Stimulated activated CD8-positive, alpha-beta memory T cell treated with anti-CD3 and anti-CD28 coated beads, Interleukin-4, amount 100 ng/mL, for 48 hours (primary cell): Measurements from ENCODE around the gene URB2.
"Not testable (repeated sequence)": the region's sequence is repeated elsewhere in the genome, so short reads cannot be mapped to it uniquely, and the experiment has no call there.

Source experiments
- DNase-seq: peaks from one replicate; pipeline ENCODE4 v3.0.0-alpha.2; 2020

Gene URB2

DNA sequence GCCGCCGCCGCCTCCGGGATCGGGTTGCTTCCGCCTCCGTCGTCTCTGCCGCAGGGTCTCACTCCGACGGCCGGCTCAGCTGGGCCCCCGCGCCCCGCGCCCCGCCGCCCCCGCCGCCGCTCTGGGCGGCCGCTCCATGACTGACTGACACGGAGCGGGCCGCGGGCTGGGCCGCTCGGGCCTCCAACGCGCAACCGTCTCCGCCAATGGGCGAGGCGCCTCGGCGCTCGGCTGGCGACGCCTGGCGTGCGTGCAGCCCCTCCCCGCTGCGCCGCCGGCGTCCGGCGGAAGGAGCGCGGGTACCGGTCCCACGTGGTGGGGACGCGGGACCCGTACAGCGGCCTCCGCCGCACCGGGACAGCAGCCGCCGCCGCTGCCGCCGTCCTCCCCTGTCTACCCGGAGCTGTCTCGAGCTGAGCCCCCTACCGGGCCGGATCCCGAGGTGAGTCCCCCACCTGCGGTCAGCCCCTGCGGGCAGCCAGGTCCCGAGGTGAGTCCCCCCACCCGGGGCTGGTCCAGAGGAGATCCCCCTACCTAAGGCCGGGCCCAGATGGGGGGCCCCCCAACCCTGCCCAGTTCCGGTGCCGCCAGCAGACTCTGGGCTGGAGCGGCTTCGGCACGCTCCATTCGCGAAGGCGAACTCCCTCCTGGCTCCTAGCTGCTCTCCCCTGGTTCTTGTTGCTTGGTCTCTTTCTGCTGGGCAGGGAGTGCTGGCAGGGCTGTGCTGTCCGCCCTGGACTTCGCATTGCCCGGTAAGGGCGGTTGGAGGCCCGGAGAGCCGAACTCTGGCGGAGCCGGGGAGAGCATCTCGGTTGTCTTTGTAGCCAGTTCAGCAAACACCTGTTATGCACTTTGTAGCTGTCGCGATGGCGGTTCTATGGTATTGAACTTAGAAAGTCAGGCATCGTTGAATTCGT is at the start of gene URB2, which contains the start of gene TAF5L:
Gene URB2 (plus strand): TSS at position 333 of the 917 bp plus-strand sequence. CDS start 1,387 bp downstream, outside the sequence.
Gene TAF5L (minus strand): TSS at position 208 of the 917 bp plus-strand sequence. CDS start 11,640 bp downstream, outside the sequence.
- peak; percentile 86 for DNase-seq

DNA sequence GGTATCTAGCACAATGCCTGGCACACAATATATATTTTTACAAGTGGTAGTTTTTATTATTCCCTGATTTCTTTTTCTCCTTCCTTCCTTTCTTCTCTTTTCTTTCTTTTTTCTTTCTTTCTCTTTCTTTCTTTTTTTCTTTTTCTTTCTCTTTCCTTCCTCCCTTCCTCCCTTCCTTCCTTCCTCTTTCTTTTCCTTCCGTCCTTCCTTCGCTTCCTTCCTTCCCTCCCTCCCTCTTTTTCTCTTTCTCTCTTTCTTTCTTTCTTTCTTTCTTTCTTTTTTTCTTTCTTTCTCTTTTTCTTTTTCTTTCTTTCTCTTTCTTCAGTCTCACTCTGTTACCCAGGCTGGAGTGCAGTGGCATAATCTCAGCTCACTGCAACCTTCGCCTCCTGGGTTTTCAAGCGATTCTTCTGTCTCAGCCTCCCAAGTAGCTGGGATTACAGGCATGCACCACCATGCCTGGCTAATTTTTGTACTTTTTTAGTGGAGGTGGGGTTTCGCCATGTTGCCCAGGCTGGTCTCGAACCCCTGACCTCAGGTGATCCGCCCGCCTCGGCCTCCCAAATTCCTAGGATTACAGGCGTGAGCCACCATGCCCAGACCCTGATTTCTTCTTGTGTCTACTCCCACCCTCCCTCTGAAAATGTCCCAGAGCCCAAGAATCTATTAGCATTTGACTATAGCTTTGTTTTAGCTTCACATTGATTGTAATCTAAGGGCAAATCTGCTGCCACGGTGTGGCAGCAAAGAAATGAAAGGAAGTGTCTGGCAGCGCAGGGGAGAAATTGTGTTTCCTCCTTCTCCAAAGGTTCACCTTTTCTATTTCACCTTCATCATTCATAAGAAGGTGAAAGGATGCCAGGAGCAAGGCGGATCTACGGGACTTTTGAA is 47.6 kb upstream of the URB2 start:
- DNase-seq, result no peak

DNA sequence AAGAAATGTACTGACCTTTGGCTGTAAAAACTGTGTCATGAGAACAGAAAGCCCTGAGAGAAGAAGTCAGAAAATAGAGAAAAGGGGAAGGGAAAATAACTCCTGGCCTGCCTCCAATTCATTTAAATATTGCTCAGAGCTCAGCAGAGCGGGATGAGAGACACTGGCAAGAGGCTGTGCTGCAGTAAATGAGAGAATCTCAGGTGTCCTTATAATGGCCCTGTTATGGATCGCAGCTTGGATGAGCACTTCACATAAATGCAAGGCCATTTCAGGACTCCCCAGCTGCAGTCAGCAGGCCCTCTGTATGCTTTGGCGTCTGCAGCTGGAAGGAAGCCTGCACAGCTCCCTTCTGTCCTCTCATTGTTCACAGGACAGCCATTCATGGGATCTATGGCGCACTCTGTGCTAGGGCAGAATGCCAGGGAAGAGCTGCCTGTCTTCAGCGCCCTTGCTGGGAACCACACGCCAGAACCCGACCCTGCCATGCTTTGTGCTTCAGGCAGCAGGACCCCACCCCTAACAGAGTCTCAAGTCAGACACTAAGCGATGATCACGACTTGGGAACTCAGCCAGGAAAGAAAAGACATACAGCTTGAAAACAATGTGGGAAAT is 46.9 kb upstream of the URB2 start:
- no peak for DNase-seq

DNA sequence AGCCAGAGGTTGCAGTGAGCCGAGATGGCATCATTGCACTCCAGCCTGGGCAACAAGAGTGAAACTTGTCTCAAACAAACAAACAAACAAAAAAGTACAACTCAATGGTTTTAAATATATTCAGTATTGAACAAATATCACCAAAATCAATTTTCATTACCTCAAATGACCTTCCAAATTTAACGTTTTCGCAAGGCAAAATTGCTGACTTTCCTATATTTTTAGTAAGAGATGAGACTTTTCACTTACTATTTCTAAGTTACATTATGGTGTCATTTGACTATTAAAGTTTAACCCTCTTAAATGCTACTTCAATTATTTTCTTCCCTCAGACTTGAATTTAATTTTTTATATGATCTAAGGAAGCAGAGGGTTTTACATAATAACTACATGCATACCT is 44.6 kb upstream of the URB2 start:
- DNase-seq, result no peak

DNA sequence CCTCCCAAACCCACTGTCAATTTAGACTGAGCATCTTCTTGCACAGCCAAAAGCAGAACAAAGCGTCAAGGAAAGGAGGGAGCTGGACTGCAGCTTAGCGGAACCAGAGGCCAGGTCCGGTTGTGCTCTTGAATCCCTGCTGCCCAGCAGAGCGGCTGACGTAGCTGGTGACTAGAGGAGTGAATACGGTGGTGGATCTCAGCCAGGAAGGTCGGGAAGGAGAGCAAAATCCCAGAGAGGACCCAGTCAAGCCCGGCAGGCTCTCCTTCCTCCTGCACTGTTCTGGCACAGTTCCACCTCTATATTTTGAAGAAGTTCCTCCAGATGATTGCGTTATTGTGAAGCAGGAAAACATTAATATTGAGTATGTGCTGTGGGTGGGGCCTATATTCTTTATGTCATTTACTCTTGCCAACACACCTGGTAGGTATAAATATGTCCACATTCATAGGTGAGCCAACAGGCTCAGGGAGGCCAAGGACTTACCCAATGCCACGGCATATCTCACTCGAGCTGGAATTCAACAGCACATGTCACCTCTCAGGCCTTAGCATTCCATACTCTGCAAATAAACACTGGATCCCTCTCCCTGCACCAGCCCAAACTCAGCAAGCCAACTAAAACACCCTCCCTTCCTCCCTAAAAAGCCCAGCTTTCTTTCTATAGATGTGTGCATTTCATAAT is 43.9 kb upstream of the URB2 start:
- no peak for DNase-seq

DNA sequence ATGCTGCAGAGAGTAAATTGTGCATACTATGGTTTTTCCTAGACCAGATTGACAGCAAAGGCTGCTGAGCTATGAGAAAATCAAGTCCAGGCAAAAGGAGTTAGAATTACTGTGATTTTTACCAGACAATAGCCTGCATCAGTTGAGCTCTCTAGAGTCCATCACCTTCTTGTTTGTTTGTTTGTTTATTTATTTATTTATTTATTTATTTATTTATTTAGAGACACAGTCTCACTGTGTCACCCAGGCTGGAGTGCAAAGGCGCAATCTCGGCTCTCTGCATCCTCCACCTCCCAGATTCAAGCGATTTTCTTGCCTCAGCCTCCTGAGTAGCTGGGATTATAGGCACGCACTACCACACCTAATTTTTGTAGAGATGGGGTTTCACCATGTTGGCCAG is 43.3 kb upstream of the URB2 start:
- DNase-seq, result no peak

DNA sequence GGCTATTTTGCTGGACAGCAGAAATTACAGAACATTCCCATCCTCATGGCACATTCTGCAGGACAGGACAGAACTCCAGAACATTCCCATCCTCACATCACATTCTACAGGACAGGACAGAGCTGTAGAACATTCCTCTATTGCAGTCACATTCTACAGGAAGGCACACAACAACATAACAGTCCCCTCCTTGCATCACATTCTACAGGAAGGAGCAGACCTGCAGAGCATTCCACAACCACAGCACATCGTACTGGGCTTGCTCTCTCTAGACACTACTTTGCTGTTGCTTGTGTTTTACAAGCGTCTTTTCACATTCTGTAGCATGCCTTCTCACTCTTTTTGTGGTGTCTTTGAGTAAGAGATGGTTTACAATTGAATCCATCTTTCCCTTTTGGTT is 40.7 kb upstream of the URB2 start:
- no peak for DNase-seq

DNA sequence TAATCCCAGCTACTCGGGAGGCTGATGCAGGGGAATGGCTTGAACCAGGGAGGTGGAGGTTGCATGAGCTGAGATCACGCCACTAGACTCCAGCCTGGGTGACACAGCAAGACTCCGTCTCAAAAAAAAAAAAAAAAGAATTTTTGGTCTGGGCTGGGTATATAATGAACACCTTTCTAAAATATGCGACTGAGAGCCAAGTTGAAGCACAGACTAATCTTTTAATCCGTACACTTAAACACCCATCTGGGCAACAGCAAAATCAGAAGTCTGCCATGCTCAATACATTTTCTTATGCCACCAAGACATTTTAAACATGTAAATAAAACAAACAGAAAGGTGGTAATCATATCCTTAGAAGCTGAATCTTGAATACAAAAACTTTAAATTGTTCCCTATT is 35.9 kb upstream of the URB2 start:
- no peak for DNase-seq

DNA sequence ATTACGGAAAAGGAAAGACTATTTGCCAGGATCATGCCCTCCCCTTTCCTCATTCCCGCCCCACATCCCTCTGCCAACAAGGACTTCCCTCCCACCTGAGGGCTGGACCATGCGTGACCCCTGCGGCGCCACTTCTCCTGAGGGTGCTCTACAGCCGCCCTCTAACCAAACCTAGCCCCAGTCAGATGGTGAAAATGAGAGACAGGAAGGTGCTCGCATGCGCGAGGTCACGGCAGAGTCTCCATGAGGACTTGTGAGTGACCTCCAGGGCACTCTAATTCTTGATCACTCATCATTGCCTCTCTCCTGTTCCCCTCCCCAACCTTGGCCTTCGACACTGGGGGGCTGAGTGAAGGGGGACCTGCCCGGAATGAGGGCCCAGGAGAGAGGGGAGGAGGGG is 32.2 kb upstream of the URB2 start:
- no peak for DNase-seq

DNA sequence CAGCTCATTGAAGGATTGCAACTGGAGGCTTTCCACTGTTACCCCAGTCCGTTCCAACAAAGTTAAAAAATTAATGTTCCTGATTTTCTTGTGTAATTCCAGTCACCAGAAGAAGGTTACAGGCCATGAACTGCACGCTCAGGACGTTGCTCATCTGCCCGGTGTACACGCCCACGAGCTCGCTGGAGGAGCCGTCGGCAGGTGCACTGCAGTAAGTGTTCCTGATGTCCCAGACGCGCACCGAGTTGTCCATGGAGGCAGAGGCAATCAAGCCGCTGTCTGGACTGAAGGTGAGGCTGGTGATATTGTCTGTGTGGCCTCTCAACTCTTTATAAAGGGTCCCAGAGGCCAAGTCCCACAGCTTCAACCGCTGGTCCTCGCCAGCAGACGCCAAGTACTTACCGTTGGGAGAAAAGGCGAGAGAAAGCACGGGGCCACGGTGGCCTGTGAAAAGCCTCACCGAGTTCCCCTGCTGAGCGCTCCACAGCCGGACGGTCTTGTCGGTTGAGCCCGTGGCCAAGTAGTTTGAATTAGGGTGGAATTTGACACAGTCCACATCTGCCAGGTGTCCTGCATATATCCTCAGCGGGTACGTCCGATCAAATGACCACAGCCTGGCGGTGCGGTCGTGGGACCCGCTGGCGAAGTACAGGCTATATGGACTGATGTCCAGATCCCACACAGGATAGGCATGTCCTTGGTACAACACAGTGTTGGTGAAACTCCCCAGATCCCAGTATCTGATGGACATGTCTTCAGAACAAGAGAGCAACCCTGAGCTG is 31.6 kb upstream of the URB2 start:
- no peak for DNase-seq

DNA sequence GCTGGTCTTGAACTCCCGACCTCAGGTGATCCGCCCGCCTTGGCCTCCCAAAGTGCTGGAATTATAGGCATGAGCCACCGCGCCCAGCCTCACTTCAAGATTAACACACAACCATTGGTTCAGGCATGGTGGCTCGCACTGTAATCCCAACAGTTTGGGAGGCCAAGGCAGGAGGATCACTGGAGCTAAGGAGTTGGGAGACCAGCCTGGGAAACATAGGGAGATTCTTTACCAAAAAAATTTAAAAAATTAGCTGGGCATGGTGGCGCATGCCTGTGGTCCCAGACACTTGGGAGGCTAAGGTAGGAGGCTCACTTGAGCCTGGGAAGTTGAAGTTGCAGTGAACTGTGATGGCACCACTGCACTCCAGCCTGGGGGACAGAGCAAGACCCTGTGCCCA is 30.2 kb upstream of the URB2 start:
- not testable (repeated sequence) for DNase-seq

DNA sequence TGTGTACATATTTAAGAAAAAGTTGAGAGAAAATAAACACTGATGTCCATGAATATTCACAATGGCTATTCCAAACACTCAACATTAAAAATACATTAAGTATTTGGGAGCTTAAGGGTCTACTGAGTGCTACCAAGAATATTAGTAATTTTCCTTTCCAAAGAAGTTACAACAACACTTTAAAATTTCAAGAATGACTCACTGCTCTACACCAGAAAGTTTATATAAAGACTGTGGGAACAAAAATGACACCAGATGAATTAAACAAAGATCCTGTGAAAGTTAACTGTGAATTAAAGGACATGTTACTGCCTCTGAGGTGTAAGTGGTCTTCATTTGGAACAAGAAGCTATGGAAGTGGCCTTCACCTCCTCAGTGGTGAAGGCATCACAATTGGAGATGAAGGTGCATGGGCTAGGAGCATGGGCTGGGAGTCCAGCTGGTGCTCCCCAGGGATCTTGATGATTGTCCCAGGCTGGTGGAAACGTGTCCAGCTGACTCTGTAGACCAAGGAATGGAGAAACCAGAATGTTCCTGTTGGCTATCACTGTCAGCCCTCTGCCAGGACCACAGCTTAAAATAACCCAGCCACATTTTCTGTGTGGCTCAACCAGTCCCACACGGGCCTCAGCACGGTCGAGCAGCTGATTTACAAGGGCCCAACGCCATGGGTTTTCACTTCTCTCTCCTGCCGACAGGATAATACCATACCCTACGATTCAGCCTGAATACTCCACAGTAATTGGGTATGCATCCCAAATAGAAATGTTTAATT is 28.9 kb upstream of the URB2 start:
- DNase-seq, result no peak

DNA sequence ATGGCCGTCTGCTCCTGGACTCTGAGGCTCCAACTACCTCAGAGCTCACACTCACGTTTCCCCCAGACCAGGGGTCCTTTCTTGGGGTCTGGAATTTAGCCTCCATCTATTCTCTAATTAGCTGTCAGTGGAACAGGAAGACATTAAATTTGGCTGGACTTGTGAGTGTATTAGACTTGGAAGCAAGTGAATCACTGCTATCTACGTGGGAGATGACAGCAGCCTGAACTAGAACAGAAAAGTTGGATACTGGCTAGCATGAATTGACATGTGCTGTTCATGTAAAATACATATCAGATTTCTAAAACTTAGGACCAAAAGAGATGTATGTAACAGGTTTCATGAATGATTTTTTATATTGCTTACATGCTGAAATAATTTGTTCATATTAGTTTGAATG is 28.2 kb upstream of the URB2 start:
- DNase-seq, result no peak

DNA sequence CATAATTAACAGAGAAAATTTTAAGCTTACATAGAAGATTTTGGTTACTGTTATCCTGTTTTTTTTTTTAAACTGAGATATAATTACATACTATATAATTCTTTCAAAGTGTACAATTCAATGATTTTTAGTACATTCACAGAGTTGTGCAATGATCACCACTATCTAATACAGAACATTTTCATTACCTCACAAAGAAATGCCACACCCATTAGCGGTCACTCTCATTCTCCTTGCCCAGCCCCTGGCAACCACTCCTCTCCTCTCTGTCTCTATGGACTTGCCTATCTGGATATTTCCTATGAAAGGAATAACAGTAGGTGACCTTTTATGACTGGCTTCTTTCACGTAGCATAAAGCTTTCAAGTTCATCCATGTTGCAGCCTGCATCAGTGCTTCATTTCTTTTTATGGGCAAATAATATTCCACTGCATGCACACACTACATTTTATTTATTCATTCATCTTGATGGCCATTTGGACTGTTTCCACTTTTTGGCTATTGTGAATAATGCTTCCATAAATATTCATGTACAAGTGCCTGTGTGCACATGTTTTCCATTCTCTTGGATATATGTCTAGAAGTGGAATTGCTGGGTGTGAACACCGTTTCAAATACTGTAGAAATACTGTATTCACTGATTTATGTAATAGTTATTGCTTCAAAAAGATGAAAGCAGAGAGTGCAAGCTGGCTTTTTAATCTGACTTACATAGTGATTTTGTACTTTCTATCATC is 26.7 kb upstream of the URB2 start:
- DNase-seq, result no peak

DNA sequence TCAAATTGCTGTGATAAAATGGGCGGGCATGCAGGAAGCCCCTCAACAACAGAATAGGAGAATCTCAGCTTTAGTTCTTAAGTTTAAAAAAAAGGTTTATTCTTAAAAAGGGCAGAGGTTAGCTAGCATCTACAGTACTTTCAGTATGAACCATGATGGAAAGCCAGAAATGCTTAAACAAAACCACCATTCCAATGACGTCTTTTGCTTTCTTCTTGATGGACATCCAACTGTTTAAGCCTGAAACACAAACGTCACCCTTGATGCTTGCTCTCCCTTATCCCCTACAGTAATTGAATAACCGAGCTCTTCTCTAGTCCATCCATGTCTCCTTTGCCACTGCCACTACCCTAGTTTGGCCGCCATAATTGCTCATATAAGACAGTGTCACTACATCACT is 25.8 kb upstream of the URB2 start:
- DNase-seq, result no peak

DNA sequence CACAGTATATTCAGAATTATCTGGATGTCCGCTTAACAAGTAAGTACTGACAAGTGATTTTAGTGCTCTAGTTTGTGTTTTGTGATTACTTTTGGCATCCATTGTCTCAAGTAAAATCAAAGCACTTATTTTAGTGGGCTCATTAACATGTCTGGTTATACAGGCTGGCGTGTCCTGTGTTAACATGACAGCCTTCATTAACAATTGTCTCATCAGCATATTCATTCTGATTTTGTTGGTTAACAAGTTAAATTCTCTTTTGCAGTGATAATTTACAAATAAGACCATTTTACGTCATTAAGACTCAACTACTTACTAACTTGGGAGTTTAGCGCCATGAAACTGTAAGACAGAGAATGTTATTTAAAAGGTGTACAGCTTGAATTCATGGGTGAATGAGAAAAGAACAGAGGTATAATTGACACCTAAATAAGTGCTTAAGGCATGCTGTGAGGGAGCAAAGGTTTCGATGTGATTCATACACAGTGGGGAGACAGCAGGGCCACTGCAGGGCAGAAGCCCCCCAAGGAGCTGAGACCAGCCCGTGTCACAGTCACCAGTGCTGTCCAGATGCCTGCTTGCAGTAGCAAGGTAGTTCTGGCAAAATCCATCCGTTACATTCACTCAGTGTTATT is 22.6 kb upstream of the URB2 start:
- DNase-seq, result no peak

DNA sequence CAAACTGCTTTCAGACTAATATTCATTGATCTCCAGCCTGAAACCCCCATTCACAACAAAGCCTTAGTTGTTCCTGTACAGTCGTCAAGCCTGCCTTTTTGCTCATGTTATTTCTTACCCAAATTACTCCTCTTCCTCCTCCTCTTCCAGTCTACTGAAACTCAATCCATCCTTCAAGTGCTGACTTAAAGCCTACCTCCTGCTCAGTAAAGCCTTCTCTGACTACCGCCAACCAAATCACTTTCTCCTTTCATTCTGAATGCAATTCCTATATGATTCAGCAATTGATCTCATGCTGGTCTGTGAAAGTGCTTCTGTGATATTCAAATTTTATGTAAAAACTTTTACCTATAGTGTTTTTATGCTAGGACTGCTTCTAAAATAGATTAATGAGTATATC is 18.7 kb upstream of the URB2 start:
- DNase-seq, result no peak

DNA sequence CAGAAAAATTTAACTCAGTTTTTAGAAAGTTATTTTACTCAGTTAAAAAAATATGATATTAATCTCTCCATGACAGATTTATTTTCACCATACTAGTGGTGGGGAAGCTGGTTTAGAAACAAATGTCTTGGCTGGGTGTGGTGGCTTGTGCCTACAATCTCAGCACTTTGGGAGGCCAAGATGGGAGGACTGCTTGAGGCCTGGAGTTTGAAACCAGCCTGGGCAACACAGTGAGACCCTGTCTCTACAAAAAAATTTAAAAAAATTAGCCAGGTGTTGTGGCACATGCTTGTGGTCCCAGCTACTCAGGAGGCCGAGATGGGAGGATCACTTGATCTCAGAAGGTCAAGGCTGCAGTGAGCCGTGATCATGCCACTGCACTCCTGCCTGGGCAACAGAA is 17.5 kb upstream of the URB2 start:
- DNase-seq, result no peak

DNA sequence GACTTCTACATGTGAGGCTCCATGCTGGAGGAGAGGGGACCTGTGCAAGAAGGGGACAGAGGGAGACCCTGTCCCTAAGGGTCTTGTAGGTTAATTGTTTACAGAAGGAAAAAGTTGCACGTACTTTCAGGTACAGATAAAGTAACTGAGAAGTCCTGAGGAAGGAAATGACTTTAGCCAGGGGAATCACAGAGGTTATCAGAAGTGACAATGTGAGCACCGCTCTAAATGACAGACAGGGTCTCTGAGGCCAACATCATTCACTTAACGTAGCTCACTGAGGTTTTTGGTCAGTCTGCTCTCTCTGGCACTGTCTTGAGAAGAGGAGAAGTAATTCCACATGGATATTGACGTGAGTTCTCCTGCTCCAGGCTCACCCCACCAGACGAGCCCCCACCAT is 12.1 kb upstream of the URB2 start:
- no peak for DNase-seq

DNA sequence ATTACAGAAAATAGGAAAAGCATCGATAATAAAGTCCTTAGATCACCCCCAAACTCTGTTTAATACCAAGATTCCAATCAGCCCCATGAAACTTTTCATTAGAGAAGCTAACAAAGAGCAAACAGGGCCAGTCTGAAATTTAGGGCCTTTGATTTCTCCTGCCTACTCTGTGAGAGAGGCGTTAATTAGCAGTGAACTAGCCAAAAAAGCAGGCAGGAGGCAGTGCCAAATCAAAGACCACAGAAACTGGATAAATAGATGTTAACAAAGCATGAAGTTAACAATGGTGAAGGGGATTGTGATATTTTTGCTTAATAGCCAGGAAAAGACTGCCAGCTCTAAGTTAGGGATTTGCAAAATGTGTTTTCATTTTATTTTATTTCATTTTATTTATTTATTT is 11.3 kb upstream of the URB2 start:
- DNase-seq, result no peak
